Body of pancreas (tissue), 4 donors: Measurements from ENCODE around the gene RAPGEF5. TPM values are rescaled to one million over a fixed set of nuclear protein-coding genes. Genes with fewer than 3 reads are reported as not detected.

Experiments
- ATAC-seq: fragments of 150-250 bp; one replicate; pipeline ENCODE4 v1.9.1; 2016
- DNase-seq, 4 donors: peaks; one replicate each; pipeline ENCODE4 v3.0.0-alpha.2; 2019
- H3K27ac ChIP-seq, 4 donors: fragments of 200-600 bp; sonication (generic); 1 replicate in 3 of 4; 2 replicates in 1 of 4; pipeline versions ENCODE4 v1.5.1 to v1.6.1; 2016 to 2019; ENCODE audit warnings: mild to moderate bottlenecking in 1 of 4, mixed read lengths in 1 of 4, moderate library complexity in 1 of 4
- H3K27me3 ChIP-seq, 2 donors: fragments of 200-600 bp; sonication (generic); one replicate each; pipeline ENCODE4 v1.6.0; 2016; ENCODE audit warnings: mild to moderate bottlenecking in 1 of 2
- H3K36me3 ChIP-seq, 2 donors: fragments of 200-600 bp; sonication (generic); replicated peaks in 1 of 2; 2 replicates each; pipeline ENCODE4 v1.5.1; 2016; ENCODE audit warnings: low read depth in 2 of 2; ENCODE audit not compliant: insufficient read depth in 1 of 2
- H3K4me1 ChIP-seq: fragments of 200-600 bp; sonication (generic); one replicate; pipeline ENCODE4 v1.6.0; 2016
- H3K4me3 ChIP-seq, 2 donors: fragments of 200-600 bp; sonication (generic); 1 replicate in 1 of 2; 2 replicates in 1 of 2; pipeline ENCODE4 v1.5.1; 2016 to 2019
- H3K9me3 ChIP-seq, 3 donors: fragments of 200-600 bp; sonication (generic); 1 replicate in 2 of 3; 2 replicates in 1 of 3; pipeline ENCODE4 v1.5.1; 2016
- CTCF ChIP-seq, 7 experiments: fragments of 450-650 bp in 4 of 7; fragments of 200-600 bp in 3 of 7; sonication (generic) in 3 of 7; IDR thresholded peaks; one replicate each; pipeline ENCODE4 v1.5.1; 2016 to 2019; ENCODE audit warnings: antibody characterized with exemption in 7 of 7
- POLR2A ChIP-seq, 3 donors: fragments of 450-650 bp; IDR thresholded peaks; one replicate each; pipeline ENCODE4 v1.6.1; 2016; ENCODE audit warnings: antibody characterized with exemption in 3 of 3, mild to moderate bottlenecking in 2 of 3
- WGBS, 2 donors: methylation state at CpG; one replicate each; pipeline ENCODE4 v1.1.5; 2017; 5-methylcytosine and 5-hydroxymethylcytosine counted together
- intact Hi-C: fragments of 100-400 bp; cut with DNase I; formaldehyde crosslinking; loops from one replicate; pipeline ENCODE4 v1.15.1; 2023
- total RNA-seq, 2 donors: library from RNA; depleted of rRNA; stranded (reverse); fragments of >200 nt; gene quantifications; one replicate each; pipeline ENCODE4 v1.1.0, GENCODE V29; 2016

The RAPGEF5 gene
- total RNA-seq, 2 donors from 2014 or later: 68.0 to 151 TPM

GRCh38 chr7:22387583-22387982 is 30.6 kb upstream of the RAPGEF5 start:
- Histone ChIP-seq H3K4me3 (no peak overlapping the region), H3K9me3 (no peaks in the 10 kb centered on the region), H3K4me1 (no peaks in the 10 kb centered on the region), H3K27me3 (no peaks in the 10 kb centered on the region), H3K27ac (no peak overlapping the region), H3K36me3 (no peaks in the 10 kb centered on the region)
- intact Hi-C loops: no loop called here
- ATAC-seq (no peak), DNase-seq (peak in 1 of 4 donors; percentile 27)
- 66 to 80% methylated on average over 4 of the region's 4 CpGs for WGBS, 2 donors
- TF ChIP-seq CTCF (IDR thresholded peaks at IDR 0.05) (no peak), POLR2A (IDR thresholded peaks at IDR 0.05) (no peak)

- 76 to 88% methylated on average over 1 of the region's 1 CpG for WGBS, 2 donors
- H3K27ac ChIP-seq: no peak overlapping the region
- TF ChIP-seq POLR2A (IDR thresholded peaks at IDR 0.05) (no peak), CTCF (IDR thresholded peaks at IDR 0.05) (no peak)
- H3K4me1 ChIP-seq: no peaks in the 10 kb centered on the region
- DNase-seq (no peak), ATAC-seq (no peak)
- H3K9me3 ChIP-seq: no peaks in the 10 kb centered on the region
- H3K4me3 ChIP-seq: no peak overlapping the region
- H3K36me3 ChIP-seq: no peaks in the 10 kb centered on the region
- H3K27me3 ChIP-seq: no peaks in the 10 kb centered on the region
- intact Hi-C loops: no loop called here
These were observed 29.9 kb upstream of the RAPGEF5 start for GRCh38 chr7:22386865-22387264.

GRCh38 chr7:22386206-22386858 is 29.4 kb upstream of the RAPGEF5 start:
- TF ChIP-seq CTCF (IDR thresholded peaks at IDR 0.05): no peak
- TF ChIP-seq POLR2A (IDR thresholded peaks at IDR 0.05): no peak
- no peaks in the 10 kb centered on the region for H3K36me3 ChIP-seq
- H3K27ac ChIP-seq: no peak overlapping the region
- 90 to 98% methylated on average over 2 of the region's 2 CpGs for WGBS, 2 donors
- intact Hi-C loops: no loop called here
- no peaks in the 10 kb centered on the region for H3K4me1 ChIP-seq
- H3K9me3 ChIP-seq: no peaks in the 10 kb centered on the region
- H3K27me3 ChIP-seq: no peaks in the 10 kb centered on the region
- ATAC-seq (no peak), DNase-seq (no peak)
- no peak overlapping the region for H3K4me3 ChIP-seq

GRCh38 chr7:22385326-22385725 is 28.4 kb upstream of the RAPGEF5 start:
- H3K4me1 ChIP-seq: no peaks in the 10 kb centered on the region
- H3K27ac ChIP-seq: no peak overlapping the region
- ATAC-seq: no peak
- H3K4me3 ChIP-seq: no peak overlapping the region
- no peaks in the 10 kb centered on the region for H3K36me3 ChIP-seq
- intact Hi-C loops: no loop called here
- no peak for DNase-seq
- H3K27me3 ChIP-seq: no peaks in the 10 kb centered on the region
- H3K9me3 ChIP-seq: no peaks in the 10 kb centered on the region
- WGBS, 2 donors: 88 to 89% methylated on average over 4 of the region's 4 CpGs
- TF ChIP-seq CTCF (IDR thresholded peaks at IDR 0.05) (no peak), POLR2A (IDR thresholded peaks at IDR 0.05) (no peak)

GRCh38 chr7:22380333-22380732 is 23.4 kb upstream of the RAPGEF5 start:
- no peak for DNase-seq
- intact Hi-C loops: no loop called here
- no peaks in the 10 kb centered on the region for H3K27me3 ChIP-seq
- no peak overlapping the region for H3K27ac ChIP-seq
- no peaks in the 10 kb centered on the region for H3K4me1 ChIP-seq
- TF ChIP-seq POLR2A (IDR thresholded peaks at IDR 0.05) (no peak), CTCF (IDR thresholded peaks at IDR 0.05) (no peak)
- no peak overlapping the region for H3K4me3 ChIP-seq
- 93 to 96% methylated on average over 2 of the region's 2 CpGs for WGBS, 2 donors
- H3K9me3 ChIP-seq: no peaks in the 10 kb centered on the region
- ATAC-seq: no peak
- H3K36me3 ChIP-seq: no peaks in the 10 kb centered on the region
